ENCODE data around the gene GNPTAB. TPM values are rescaled to one million over a fixed set of nuclear protein-coding genes. Genes with fewer than 3 reads are reported as not detected.

GNPTAB gene
- total and polyA plus RNA-seq, 2 of the 13 experiments (the other 11 are each of a cell fraction or from before 2014, with no cell fraction given) = 13.6 to 19.4 TPM

- TF ChIP-seq TIGD3 (CRISPR knock-in tag; IDR thresholded peaks at IDR 0.05; ENCODE audit: borderline replicate concordance) (no peak), ZNF549 (CRISPR knock-in tag; IDR thresholded peaks at IDR 0.05) (no peak), SALL2 (CRISPR knock-in tag; IDR thresholded peaks at IDR 0.05) (peak; percentile 75), HNRNPUL1 (IDR thresholded peaks at IDR 0.05; ENCODE audit: low read depth, low read length) (peak; percentile 84), ZNF552 (CRISPR knock-in tag; IDR thresholded peaks at IDR 0.05; ENCODE audit: borderline replicate concordance) (no peak), KAT8 (CRISPR knock-in tag; IDR thresholded peaks at IDR 0.05) (peak; percentile 79; the same call in 1 of the 2 replicates), ARNT (IDR thresholded peaks at IDR 0.05) (no peak), SMAD9 (CRISPR knock-in tag; IDR thresholded peaks at IDR 0.05) (peak; percentile 84; the same call in 1 of the 2 replicates), ASH2L (IDR thresholded peaks at IDR 0.05; ENCODE audit: insufficient read length, low read depth, low read length) (peak; percentile 96), PRDM15 (CRISPR knock-in tag; IDR thresholded peaks at IDR 0.05) (peak; percentile 66), ZNF678 (CRISPR knock-in tag; IDR thresholded peaks at IDR 0.05) (0 out of 2 replicates have a peak, but pooled peaks have one; percentile 28), ZNF737 (CRISPR knock-in tag; IDR thresholded peaks at IDR 0.05; ENCODE audit: borderline replicate concordance) (peak; percentile 84; the same call in 1 of the 2 replicates), ZSCAN29 (CRISPR knock-in tag; conservative IDR thresholded peaks at IDR 0.05) (no peak), HDAC1 (CRISPR knock-in tag; IDR thresholded peaks at IDR 0.05) (peak; percentile 79), PITX1 (CRISPR knock-in tag; IDR thresholded peaks at IDR 0.05) (peak; percentile 91), ARID3A (IDR thresholded peaks at IDR 0.05; ENCODE audit: low read depth, low read length) (no peak; the same call in 1 of the 2 replicates), ZUFSP (CRISPR knock-in tag; IDR thresholded peaks at IDR 0.05; ENCODE audit: borderline replicate concordance) (no peak), ATF7-NPFF (CRISPR knock-in tag; IDR thresholded peaks at IDR 0.05; ENCODE audit: low read depth) (no peak; the same call in 1 of the 2 replicates), FIP1L1 (IDR thresholded peaks at IDR 0.05; ENCODE audit: borderline replicate concordance, insufficient read depth, low read depth, low read length) (no peak)
These were observed 46.4 kb upstream of the GNPTAB start, which contains the start of gene DRAM1 (continued) for GRCh38 chr12:101876861-101877805.
